ENCODE results near the gene CEP120.

GRCh38 chr5:123305751-123306150, 117.5 kb downstream of the CEP120 start:
- TF ChIP-seq, protein P1, sequence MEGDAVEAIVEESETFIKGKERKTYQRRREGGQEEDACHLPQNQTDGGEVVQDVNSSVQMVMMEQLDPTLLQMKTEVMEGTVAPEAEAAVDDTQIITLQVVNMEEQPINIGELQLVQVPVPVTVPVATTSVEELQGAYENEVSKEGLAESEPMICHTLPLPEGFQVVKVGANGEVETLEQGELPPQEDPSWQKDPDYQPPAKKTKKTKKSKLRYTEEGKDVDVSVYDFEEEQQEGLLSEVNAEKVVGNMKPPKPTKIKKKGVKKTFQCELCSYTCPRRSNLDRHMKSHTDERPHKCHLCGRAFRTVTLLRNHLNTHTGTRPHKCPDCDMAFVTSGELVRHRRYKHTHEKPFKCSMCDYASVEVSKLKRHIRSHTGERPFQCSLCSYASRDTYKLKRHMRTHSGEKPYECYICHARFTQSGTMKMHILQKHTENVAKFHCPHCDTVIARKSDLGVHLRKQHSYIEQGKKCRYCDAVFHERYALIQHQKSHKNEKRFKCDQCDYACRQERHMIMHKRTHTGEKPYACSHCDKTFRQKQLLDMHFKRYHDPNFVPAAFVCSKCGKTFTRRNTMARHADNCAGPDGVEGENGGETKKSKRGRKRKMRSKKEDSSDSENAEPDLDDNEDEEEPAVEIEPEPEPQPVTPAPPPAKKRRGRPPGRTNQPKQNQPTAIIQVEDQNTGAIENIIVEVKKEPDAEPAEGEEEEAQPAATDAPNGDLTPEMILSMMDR (IDR thresholded peaks at IDR 0.05; ENCODE audit: low read length) = no peak
- TF ChIP-seq EZH2 (optimal IDR thresholded peaks at IDR 0.05; ENCODE audit: low read depth, low read length) (no peak), EZH2phosphoT487 (IDR thresholded peaks at IDR 0.05; ENCODE audit: low read length) (no peak)

All from MM.1S (cell line).